HG03064 (cell line): ENCODE results near the gene ZNF263.

Experiments
- ATAC-seq: cut with Tn5 transposase; IDR thresholded peaks from one replicate; pipeline ENCODE4 v1.9.1; 2021; ENCODE audit warnings: low read depth; ENCODE audit not compliant: unreplicated experiment

The ZNF263 gene

GRCh38 chr16:3317315-3317999 lies 34.2 kb downstream of the ZNF263 start:
- no peak for ATAC-seq

GRCh38 chr16:3321816-3322215 lies 38.5 kb downstream of the ZNF263 start:
- no peak for ATAC-seq

GRCh38 chr16:3327514-3327913 lies 44.2 kb downstream of the ZNF263 start:
- ATAC-seq: no peak

GRCh38 chr16:3328104-3328503 lies 44.8 kb downstream of the ZNF263 start:
- no peak for ATAC-seq

GRCh38 chr16:3328643-3329042 lies 45.4 kb downstream of the ZNF263 start:
- no peak for ATAC-seq
